ENCODE measurements around the gene CCDC172.

DNA sequence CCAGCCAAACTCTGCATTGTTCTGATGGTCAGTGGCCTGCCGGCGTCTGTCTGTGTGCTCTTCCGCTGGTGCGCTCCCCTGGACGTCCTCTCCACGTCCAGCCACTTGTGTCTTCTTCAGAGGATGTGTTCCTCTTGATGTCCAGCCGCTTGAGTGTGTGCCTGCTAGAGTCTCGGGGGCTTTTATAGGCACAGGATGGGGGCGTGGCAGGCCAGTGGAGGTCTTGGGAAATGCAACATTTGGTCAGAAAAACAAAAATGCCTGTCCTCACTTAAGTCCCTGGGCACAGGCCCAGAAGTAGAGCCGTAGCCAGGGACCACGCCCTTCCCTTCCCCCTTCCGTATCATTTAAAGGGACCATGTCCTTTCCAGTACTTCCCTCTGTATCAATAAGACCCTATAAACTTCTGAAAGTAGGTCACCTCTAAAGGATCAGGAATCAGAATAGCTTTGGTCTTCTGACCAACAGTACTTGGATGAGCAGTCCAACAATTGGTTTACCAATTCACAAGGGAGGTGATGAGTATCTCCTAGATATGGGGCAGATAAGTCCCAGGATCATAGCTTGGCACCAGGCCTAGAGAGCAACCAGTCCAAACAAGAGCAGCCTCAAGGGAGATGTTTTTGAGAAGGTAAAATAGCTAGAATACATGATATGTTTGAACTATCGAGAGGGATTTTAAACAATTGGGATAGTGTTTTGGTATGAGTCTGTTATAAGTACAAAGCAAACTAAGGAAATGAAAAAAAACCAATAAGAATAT is 71.2 kb downstream of the CCDC172 start:
- TF ChIP-seq CTCF (IDR thresholded peaks at IDR 0.05), result no peak
- no peak for TF ChIP-seq POLR2A (IDR thresholded peaks at IDR 0.05)
- TF ChIP-seq POLR2AphosphoS5 (IDR thresholded peaks at IDR 0.05; ENCODE audit: insufficient read depth in 1 of 2, low read depth in 1 of 2), result no peak
